CD8-positive, alpha-beta memory T cell (primary cell): Measurements from ENCODE around the gene KIF2C. TPM values are rescaled to one million over a fixed set of nuclear protein-coding genes. Genes with fewer than 3 reads are reported as not detected.
"Not testable (repeated sequence)": the region's sequence is repeated elsewhere in the genome, so short reads cannot be mapped to it uniquely, and the experiment has no call there.

Source experiments
- CTCF ChIA-PET: fragments of 350-600 bp; sonication (Branson Sonifier 250); formaldehyde crosslinking; loops from one replicate; lab custom pipeline; 2021; ENCODE audit warnings: antibody characterized with exemption; lab: Charles Lee
- POLR2A ChIA-PET: fragments of 350-600 bp; sonication (Branson Sonifier 250); formaldehyde crosslinking; loops from one replicate; lab custom pipeline; 2021; ENCODE audit warnings: antibody characterized with exemption; lab: Charles Lee
- DNase-seq, 5 donors: peaks; one replicate each; pipeline versions ENCODE4 v3.0.0 to v3.0.0-alpha.2; 2020 to 2022; ENCODE audit warnings: mixed read lengths in 1 of 5
- H3K27ac ChIP-seq: one replicate; pipeline ENCODE4 v1.7.0; 2013; ENCODE audit warnings: low read depth, mild to moderate bottlenecking, low read length, moderate library complexity
- H3K27me3 ChIP-seq: 2 replicates; pipeline ENCODE4 v1.7.0; 2013; ENCODE audit warnings: low read length, mild to moderate bottlenecking; ENCODE audit not compliant: insufficient read depth, poor library complexity, severe bottlenecking
- H3K36me3 ChIP-seq: 2 replicates; pipeline ENCODE4 v1.7.0; 2013; ENCODE audit warnings: mild to moderate bottlenecking, low read length, moderate library complexity; ENCODE audit not compliant: insufficient read depth
- H3K4me1 ChIP-seq: 2 replicates; pipeline ENCODE4 v1.7.0; 2013; ENCODE audit warnings: mild to moderate bottlenecking, low read length, moderate library complexity; ENCODE audit not compliant: insufficient read depth
- H3K4me3 ChIP-seq: 2 replicates; pipeline ENCODE4 v1.7.0; 2013; ENCODE audit warnings: mild to moderate bottlenecking, low read length
- H3K9me3 ChIP-seq: 2 replicates; pipeline ENCODE4 v1.7.0; 2013; ENCODE audit warnings: mild to moderate bottlenecking, low read length
- H3K27ac Mint-ChIP-seq, 8 donors: one replicate each; pipeline ENCODE4 v1.8.0; 2020 to 2021; ENCODE audit warnings: mixed read lengths in 8 of 8, mild to moderate bottlenecking in 6 of 8, inconsistent platforms in 3 of 8, moderate library complexity in 3 of 8
- H3K27me3 Mint-ChIP-seq, 2 donors: one replicate each; pipeline ENCODE4 v1.8.0; 2020 to 2021; ENCODE audit warnings: mixed read lengths in 2 of 2, mild to moderate bottlenecking in 1 of 2, moderate library complexity in 1 of 2
- H3K36me3 Mint-ChIP-seq, 3 donors: one replicate each; pipeline ENCODE4 v1.8.0; 2020 to 2021; ENCODE audit warnings: mixed read lengths in 3 of 3, inconsistent platforms in 1 of 3, mild to moderate bottlenecking in 1 of 3
- H3K4me1 Mint-ChIP-seq, 3 donors: one replicate each; pipeline ENCODE4 v1.8.0; 2020 to 2021; ENCODE audit warnings: mixed read lengths in 3 of 3, inconsistent platforms in 1 of 3, mild to moderate bottlenecking in 1 of 3
- H3K4me3 Mint-ChIP-seq, 7 donors: one replicate each; pipeline ENCODE4 v1.8.0; 2020 to 2021; ENCODE audit warnings: mixed read lengths in 7 of 7, mild to moderate bottlenecking in 6 of 7, moderate library complexity in 4 of 7, inconsistent platforms in 2 of 7
- H3K9me3 Mint-ChIP-seq, 5 donors: one replicate each; pipeline ENCODE4 v1.8.0; 2020 to 2022; ENCODE audit warnings: mixed read lengths in 5 of 5, mild to moderate bottlenecking in 3 of 5, moderate library complexity in 2 of 5, inconsistent platforms in 1 of 5
- polyA plus RNA-seq: library from polyadenylated mRNA; unstranded; fragments of 300-500 nt; fragmentation: Illumina TruSeq; gene quantifications from one replicate; pipeline ENCODE4 v1.2.3, GENCODE V29; 2021
- total RNA-seq, 2 experiments: library from RNA; stranded (reverse); gene quantifications; one replicate each; pipeline ENCODE4 v1.2.3, GENCODE V29; 2021

The KIF2C gene
- total and polyA plus RNA-seq, 3 experiments from 2014 or later: 0.61 to 41.4 (median 40.4) TPM

DNA sequence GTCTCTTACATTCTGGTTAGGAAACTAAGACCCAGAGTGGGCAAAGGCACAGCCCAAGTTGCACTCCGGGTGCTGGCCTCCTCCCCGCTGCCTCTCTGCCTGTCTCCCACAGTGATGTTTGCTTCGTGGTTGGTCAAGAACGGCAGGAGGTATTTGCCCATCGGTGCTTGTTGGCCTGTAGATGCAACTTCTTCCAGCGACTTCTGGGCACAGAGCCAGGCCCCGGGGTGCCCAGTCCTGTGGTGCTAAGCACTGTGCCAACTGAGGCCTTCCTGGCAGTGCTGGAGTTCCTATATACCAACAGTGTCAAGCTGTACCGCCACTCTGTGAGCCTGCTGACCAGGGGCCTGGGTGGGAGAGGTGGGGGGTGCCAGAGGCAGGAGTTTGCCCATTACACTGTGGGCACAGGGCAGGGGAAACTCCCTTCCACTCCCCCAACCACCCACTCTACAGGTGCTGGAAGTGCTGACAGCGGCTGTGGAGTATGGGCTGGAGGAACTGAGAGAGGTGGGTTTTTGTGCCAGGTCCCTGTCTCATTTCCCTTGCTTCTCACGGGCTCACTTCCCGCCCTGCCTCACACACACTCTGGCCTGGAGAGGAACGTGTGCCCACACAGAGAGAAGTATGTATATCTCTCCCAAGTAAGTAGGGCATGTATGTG, 70.6 kb downstream of the KIF2C start:
- CTCF ChIA-PET: interaction anchor here (1.1 to 4.5 kb wide), 9 partner anchors 9 to 493 kb away, joined by 3 to 59 read pairs (median 6); partner anchors contain the start of genes BEST4, HECTD3 and PLK3
- DNase-seq: peak in 3 of 5 donors; percentile 13 to 53 (median 29)
- Mint-ChIP-seq H3K27me3 (peaks cover 0 to 7% of the 10 kb centered on the region in 2 donors), H3K27ac (peak overlapping the region; percentile 97 to 100 (median 100)), H3K9me3 (no peaks in the 10 kb centered on the region), H3K4me1 (peaks cover 67 to 75% (median 72%) of the 10 kb centered on the region in 3 donors), H3K4me3 (peak overlapping the region in 5 of 7 donors; percentile 80 to 90 (median 84)), H3K36me3 (peaks cover under 1 to 21% (median 3%) of the 10 kb centered on the region in 3 donors)
- Histone ChIP-seq H3K36me3 (peaks cover 9% of the 10 kb centered on the region), H3K9me3 (no peaks in the 10 kb centered on the region), H3K27me3 (no peaks in the 10 kb centered on the region), H3K4me3 (peak overlapping the region; percentile 31), H3K27ac (peak overlapping the region; percentile 96), H3K4me1 (peaks cover 69% of the 10 kb centered on the region)
- POLR2A ChIA-PET: interaction anchor here (0.5 to 5.3 kb wide), 12 partner anchors 10 to 877 kb away, joined by 3 to 120 read pairs (median 5); partner anchors contain the start of genes HECTD3, MUTYH, PLK3 and RPS8

DNA sequence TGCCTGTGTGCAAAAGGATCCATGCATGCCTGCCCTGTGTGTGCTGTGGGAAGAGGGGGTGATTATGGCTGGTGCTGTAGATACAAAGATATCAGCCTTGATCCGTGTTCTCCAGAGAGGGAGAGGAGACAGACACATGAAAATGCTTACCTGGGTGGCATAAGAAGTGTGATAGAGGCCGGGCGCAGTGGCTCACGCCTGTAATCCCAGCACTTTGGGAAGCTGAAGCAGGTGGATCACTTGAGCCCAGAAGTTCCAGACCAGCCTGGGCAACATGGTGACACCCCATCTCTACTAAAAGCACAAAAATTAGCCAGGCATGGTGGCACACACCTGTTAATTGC, 71.1 kb downstream of the KIF2C start:
- H3K27me3 ChIP-seq, H3K9me3 ChIP-seq, H3K9me3 Mint-ChIP-seq, H3K27me3 Mint-ChIP-seq, H3K36me3 ChIP-seq, H3K27ac ChIP-seq, H3K4me3 ChIP-seq, DNase-seq: not testable (repeated sequence)
- H3K27ac Mint-ChIP-seq: peak overlapping the region; percentile 92 to 100 (median 100)
- ChIA-PET POLR2A (interaction anchor here (0.6 to 5.3 kb wide), 3 partner anchors 10 to 18 kb away, joined by 5 to 120 read pairs (median 5); partner anchors contain the start of gene PLK3), CTCF (interaction anchor here (1.3 to 4.5 kb wide), 2 partner anchors 9 to 11 kb away, joined by 4 to 59 read pairs; partner anchors contain the start of gene PLK3)
- H3K4me1 ChIP-seq: peaks cover 69% of the 10 kb centered on the region
- H3K36me3 Mint-ChIP-seq: peaks cover 0 to 16% (median 3%) of the 10 kb centered on the region in 3 donors
- H3K4me1 Mint-ChIP-seq: peaks cover 68 to 76% (median 73%) of the 10 kb centered on the region in 3 donors
- peak overlapping the region in 5 of 7 donors; percentile 18 to 90 (median 62) for H3K4me3 Mint-ChIP-seq

DNA sequence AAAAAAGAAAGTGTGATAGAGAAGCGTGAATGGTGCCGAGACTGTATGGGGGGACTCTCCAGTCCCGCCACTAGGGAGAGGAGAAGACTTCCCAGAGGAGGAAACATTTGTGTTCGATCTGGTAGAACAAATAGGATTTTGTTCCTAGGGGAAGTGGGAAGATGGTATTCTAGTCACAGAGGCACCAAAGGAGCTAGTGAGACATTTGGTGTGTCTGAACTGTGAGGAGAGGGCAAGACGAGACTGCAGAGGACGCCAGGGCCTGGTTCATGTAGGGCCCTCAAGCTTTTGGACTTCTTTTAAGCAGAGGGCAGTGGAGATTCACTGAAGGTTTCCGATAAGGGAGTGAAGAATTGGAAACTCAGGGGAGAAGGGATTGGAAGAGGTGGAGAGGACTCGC, 71.6 kb downstream of the KIF2C start:
- H3K36me3 ChIP-seq: peaks cover 4% of the 10 kb centered on the region
- Mint-ChIP-seq H3K36me3 (peaks cover 0 to 14% (median 3%) of the 10 kb centered on the region in 3 donors), H3K27ac (peak overlapping the region; percentile 92 to 100 (median 100)), H3K4me3 (peak overlapping the region; percentile 18 to 90 (median 63)), H3K4me1 (peaks cover 68 to 76% (median 73%) of the 10 kb centered on the region in 3 donors), H3K9me3 (no peaks in the 10 kb centered on the region), H3K27me3 (peaks cover 0 to 7% of the 10 kb centered on the region in 2 donors)
- no peak overlapping the region for H3K27ac ChIP-seq
- no peak for DNase-seq
- POLR2A ChIA-PET: interaction anchor here (0.6 to 5.3 kb wide), 4 partner anchors 9 to 581 kb away, joined by 5 to 120 read pairs (median 7); partner anchors contain the start of gene PLK3
- no peaks in the 10 kb centered on the region for H3K27me3 ChIP-seq
- CTCF ChIA-PET: interaction anchor here (1.3 to 4.5 kb wide), 2 partner anchors 8 to 11 kb away, joined by 4 to 59 read pairs; partner anchors contain the start of gene PLK3
- H3K4me1 ChIP-seq: peaks cover 69% of the 10 kb centered on the region
- H3K4me3 ChIP-seq: no peak overlapping the region
- H3K9me3 ChIP-seq: no peaks in the 10 kb centered on the region

DNA sequence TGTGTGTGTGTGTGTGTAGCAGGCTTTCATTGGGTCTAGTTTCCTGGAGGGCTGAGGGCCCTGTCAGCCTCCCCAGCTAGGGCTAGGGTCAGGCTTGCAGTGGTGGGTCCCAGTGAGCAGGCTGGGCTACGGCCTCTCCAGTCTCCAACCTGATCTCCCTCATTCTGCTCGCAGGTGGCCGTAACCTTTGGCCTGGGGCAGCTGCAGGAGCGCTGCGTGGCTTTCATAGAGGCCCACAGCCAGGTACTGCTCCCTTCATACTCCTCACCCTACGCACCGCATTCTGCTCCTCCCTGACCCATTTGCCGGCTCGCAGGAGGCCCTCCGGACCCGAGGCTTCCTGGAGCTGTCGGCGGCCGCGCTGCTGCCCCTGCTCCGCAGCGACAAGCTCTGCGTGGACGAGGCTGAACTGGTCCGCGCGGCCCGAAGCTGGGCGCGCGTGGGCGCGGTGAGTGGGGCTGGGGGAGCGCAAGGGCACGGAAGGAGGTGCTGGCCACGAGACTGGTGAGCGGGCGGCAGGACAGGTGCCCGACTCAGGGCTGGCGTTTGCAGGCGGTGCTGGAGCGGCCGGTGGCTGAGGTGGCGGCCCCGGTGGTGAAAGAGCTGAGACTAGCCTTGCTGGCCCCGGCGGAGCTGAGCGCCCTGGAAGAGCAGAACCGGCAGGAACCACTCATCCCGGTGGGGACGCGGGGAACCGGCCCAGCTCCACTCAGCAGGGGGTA, 73.3 kb downstream of the KIF2C start:
- DNase-seq: peak in 1 of 5 donors; percentile 45
- no peaks in the 10 kb centered on the region for H3K9me3 Mint-ChIP-seq
- ChIA-PET CTCF (interaction anchor here (0.6 to 11.7 kb wide), 8 partner anchors 9 to 491 kb away, joined by 3 to 112 read pairs (median 3); partner anchors contain the start of gene PLK3), POLR2A (interaction anchor here (1.2 to 2.7 kb wide), 4 partner anchors 12 to 527 kb away, joined by 4 to 89 read pairs (median 5); partner anchors contain the start of genes MUTYH, PLK3, RPS8 and TOE1)
- H3K27me3 Mint-ChIP-seq: peaks cover 0 to 7% of the 10 kb centered on the region in 2 donors
- H3K27ac ChIP-seq: no peak overlapping the region
- no peaks in the 10 kb centered on the region for H3K27me3 ChIP-seq
- H3K27ac Mint-ChIP-seq: peak overlapping the region in 6 of 8 donors; percentile 8 to 100 (median 70)
- H3K4me3 ChIP-seq: no peak overlapping the region
- H3K4me3 Mint-ChIP-seq: peak overlapping the region in 6 of 7 donors; percentile 62 to 96 (median 88)
- peaks cover 0 to 5% (median 0%) of the 10 kb centered on the region in 3 donors for H3K36me3 Mint-ChIP-seq
- H3K36me3 ChIP-seq: no peaks in the 10 kb centered on the region
- peaks cover 52% of the 10 kb centered on the region for H3K4me1 ChIP-seq
- peaks cover 59 to 67% (median 66%) of the 10 kb centered on the region in 3 donors for H3K4me1 Mint-ChIP-seq
- no peaks in the 10 kb centered on the region for H3K9me3 ChIP-seq

DNA sequence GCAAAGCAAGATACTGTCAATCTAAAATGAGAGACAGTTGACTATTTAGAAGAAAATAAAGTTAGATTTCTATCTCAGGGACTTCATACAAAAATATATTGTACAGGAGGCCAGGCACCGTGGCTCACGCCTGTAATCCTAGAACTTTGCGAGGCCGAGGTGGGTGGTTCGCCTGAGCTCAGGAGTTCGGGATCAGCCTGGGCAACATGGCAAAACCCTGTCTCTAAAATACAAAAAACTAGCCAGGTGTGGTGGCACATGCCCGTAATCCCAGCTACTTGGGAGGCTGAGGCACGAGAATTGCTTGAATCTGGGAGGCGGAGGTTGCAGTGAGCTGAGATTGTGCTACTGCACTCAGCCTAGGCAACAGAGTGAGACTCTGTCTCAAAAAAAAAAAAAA, 76.3 kb downstream of the KIF2C start:
- peak overlapping the region in 2 of 7 donors; percentile 49 to 96 for H3K4me3 Mint-ChIP-seq
- ChIA-PET CTCF (interaction anchor here (1.1 to 11.7 kb wide), 2 partner anchors 16 to 488 kb away, joined by 3 to 112 read pairs; partner anchors contain the start of gene PLK3), POLR2A (interaction anchor here (0.8 kb wide), 1 partner anchor 16 kb away, joined by 3 read pairs; the partner anchor contains the start of gene PLK3)
- H3K4me1 ChIP-seq: peaks cover 34% of the 10 kb centered on the region
- H3K36me3 ChIP-seq, H3K27ac ChIP-seq, H3K9me3 Mint-ChIP-seq, H3K27me3 ChIP-seq, H3K4me3 ChIP-seq, H3K27me3 Mint-ChIP-seq, DNase-seq, H3K36me3 Mint-ChIP-seq, H3K9me3 ChIP-seq: not testable (repeated sequence)
- H3K4me1 Mint-ChIP-seq: peaks cover 49 to 61% (median 60%) of the 10 kb centered on the region in 3 donors
- H3K27ac Mint-ChIP-seq: peak overlapping the region in 2 of 8 donors; percentile 83 to 98

DNA sequence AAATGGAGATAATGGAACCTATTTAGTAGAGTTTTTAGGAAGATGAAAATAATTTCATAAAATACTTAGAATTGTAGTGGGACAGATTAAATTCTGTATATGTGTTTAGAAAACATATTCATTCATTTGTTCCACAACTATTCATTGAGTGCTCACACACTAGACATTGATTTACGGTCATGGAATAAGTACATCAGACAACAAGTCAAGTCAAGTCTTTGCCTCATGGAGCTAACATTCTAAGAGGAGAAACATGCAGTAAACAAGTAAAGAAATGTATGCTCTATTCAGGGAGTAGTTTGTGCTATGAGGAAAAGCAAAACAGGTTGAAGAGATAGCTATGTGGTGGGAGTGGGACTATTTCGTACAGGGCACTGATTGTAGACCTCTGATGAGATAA, 77.7 kb downstream of the KIF2C start:
- peak overlapping the region in 5 of 8 donors; percentile 6 to 100 (median 30) for H3K27ac Mint-ChIP-seq
- peaks cover 40 to 53% (median 51%) of the 10 kb centered on the region in 3 donors for H3K4me1 Mint-ChIP-seq
- no peak for DNase-seq
- no peaks in the 10 kb centered on the region for H3K9me3 Mint-ChIP-seq
- no peaks in the 10 kb centered on the region for H3K27me3 ChIP-seq
- H3K4me1 ChIP-seq: peaks cover 23% of the 10 kb centered on the region
- no peaks in the 10 kb centered on the region for H3K36me3 ChIP-seq
- no peak overlapping the region for H3K27ac ChIP-seq
- CTCF ChIA-PET: interaction anchor here (1.6 to 11.7 kb wide), 6 partner anchors 8 to 87 kb away, joined by 3 to 112 read pairs (median 27); partner anchors contain the start of genes BTBD19, PLK3 and RNU5D-1
- H3K4me3 Mint-ChIP-seq: peak overlapping the region in 6 of 7 donors; percentile 2 to 73 (median 54)
- POLR2A ChIA-PET: interaction anchor here (1.0 to 7.5 kb wide), 5 partner anchors 9 to 522 kb away, joined by 4 to 122 read pairs (median 17); partner anchors contain the start of genes BTBD19, DYNLT4, PLK3 and RPS8
- peaks cover 0 to 1% of the 10 kb centered on the region in 2 donors for H3K27me3 Mint-ChIP-seq
- H3K36me3 Mint-ChIP-seq: peaks cover 0 to 5% (median 0%) of the 10 kb centered on the region in 3 donors
- H3K4me3 ChIP-seq: no peak overlapping the region
- no peaks in the 10 kb centered on the region for H3K9me3 ChIP-seq
